EH (cell line): ENCODE measurements around the gene TOP3A.
A peak's percentile ranks its signal among the peaks of the same experiment; 100 is the strongest.
"Not testable (repeated sequence)": the region's sequence is repeated elsewhere in the genome, so short reads cannot be mapped to it uniquely, and the experiment has no call there.

Source experiments
- DNase-seq: peaks from one replicate; pipeline ENCODE4 v3.0.0-alpha.2; 2015; ENCODE audit warnings: low read depth

The TOP3A gene, protein sequence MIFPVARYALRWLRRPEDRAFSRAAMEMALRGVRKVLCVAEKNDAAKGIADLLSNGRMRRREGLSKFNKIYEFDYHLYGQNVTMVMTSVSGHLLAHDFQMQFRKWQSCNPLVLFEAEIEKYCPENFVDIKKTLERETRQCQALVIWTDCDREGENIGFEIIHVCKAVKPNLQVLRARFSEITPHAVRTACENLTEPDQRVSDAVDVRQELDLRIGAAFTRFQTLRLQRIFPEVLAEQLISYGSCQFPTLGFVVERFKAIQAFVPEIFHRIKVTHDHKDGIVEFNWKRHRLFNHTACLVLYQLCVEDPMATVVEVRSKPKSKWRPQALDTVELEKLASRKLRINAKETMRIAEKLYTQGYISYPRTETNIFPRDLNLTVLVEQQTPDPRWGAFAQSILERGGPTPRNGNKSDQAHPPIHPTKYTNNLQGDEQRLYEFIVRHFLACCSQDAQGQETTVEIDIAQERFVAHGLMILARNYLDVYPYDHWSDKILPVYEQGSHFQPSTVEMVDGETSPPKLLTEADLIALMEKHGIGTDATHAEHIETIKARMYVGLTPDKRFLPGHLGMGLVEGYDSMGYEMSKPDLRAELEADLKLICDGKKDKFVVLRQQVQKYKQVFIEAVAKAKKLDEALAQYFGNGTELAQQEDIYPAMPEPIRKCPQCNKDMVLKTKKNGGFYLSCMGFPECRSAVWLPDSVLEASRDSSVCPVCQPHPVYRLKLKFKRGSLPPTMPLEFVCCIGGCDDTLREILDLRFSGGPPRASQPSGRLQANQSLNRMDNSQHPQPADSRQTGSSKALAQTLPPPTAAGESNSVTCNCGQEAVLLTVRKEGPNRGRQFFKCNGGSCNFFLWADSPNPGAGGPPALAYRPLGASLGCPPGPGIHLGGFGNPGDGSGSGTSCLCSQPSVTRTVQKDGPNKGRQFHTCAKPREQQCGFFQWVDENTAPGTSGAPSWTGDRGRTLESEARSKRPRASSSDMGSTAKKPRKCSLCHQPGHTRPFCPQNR

DNA sequence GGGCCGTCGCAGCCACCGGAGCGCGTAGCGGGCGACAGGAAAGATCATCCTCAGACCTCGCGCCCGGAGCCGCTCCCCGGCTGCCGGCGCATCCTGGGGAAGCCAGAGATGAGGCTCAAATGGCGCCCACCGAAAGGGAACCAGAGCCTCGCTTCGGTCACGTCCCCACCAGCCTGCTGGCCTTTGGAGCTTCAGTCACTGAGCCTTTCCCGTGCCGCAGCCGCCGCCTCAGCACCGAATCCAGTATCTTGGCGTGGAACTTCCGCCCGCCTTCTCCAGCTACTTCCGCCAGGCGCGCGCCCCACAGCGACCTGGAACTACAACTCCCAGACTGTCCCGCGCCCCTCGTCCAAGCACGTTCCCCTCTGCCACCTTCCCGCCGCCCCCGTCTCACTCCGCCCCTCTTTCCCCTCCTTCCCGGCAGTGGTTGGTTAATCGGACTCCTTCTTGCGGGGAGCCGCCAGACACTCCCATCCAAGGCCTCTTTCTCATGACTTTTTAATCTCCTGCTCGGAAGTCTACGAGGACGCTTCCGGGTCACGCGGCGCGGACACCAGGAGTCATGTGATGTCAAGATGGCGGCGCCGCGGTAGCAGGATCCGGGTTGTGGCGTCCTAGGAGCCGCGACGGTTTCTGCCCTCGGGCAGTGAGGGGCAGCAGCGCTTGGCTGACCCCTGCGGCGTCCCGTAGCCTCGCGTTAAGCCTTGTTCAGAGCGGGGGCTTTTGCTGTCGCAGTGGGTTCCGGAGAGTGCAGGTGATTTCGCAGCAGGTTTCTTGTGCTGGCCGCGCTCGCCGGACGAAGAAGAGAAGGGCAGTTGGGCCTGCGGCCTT is at the start of gene TOP3A, which contains the start of gene SMCR8:
TSS of gene TOP3A (minus strand) at position 264 of the 831 bp plus-strand sequence. CDS start at position 48, 216 bp downstream.
TSS of gene SMCR8 (plus strand) at position 563 of the 831 bp plus-strand sequence. CDS start 497 bp downstream, outside the sequence.
- DNase-seq: peak; percentile 99

DNA sequence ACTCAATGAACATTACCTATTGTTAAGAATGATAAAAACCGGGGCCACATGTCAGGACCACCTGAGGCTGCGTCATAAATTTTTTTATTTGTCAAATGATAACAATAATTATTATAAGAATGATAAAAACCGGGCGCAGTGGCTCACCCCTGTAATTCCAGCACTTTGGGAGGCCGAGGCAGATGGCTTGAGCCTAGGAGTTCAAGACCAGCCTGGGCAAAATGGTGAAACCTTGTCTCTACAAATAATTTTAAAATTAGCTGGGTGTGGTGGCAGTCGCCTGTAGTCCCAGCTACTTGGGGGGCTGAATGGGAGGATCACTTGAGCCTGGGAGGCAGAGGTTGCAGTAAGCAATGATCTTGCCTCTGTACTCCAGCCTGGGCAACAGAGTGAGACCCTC is 49.4 kb upstream of the TOP3A start:
- no peak for DNase-seq

DNA sequence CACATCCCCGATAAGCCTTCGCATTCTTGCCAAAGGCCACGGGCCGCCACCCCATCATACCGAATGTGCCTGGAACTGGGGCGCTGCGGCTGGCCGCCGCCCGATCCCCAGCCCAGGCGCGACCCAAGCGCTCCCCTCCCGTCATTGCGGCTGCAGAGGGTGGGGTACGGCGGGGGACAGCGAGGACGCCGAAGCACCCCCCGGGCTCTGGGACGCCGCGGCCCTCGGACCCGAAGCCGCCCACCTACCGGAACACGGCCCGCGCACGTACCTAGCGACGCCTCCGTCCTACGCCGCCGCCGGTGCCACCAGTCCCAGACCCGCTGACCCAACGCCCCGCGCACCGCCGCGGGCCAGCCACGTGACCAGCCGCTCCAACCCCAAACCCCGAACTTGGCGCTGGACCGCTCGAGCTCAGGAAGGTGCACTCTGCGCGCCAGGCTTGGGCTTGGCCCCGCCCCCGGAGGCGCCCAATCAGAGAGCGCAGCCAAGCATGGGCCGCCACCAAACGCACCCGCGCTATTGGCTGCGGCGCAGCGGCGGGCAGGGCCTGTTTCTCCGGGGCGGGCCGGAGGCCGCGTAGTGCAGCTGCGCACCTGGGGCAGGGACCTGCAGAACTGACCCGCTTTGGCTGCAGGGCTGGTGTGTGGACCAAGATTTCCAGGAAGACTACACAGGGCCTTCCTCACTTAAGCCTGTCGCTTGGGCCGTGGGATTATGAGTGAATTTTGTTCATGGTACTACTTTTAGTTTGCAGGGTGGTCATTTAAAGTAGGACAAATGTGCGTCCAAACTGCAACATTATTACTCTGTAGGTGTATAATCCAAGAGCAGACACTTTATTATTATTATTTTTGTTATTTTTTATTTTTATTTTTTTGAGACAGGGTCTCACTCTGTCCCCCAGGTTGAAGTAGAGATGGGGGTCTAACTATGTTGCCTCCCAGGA is 48.6 kb upstream of the TOP3A start, which contains the start of gene SHMT1:
TSS of gene SHMT1 (minus strand) at position 450 of the 949 bp plus-strand sequence. CDS start 7,569 bp downstream, outside the sequence.
- DNase-seq: peak; percentile 87

DNA sequence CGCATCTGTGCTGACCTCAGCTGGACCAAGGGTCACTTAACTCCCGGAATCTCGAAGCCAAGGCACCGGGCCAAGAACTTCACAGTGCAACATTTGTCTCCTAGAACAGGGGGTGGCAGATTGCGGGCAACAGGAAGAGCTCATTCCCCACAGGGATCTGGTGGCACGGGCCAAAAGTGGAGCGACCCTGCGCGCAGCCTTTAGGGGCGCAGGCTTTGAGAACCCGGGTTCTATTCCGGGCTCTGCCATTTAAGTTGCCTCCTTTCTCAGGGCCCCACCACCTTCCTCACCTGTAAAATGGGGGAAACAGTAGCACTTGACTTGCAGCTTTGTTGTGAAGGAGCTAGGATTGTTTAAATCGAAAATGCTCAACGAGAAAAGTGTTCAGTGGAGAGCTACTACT is 47.9 kb upstream of the TOP3A start:
- DNase-seq: peak; percentile 24

DNA sequence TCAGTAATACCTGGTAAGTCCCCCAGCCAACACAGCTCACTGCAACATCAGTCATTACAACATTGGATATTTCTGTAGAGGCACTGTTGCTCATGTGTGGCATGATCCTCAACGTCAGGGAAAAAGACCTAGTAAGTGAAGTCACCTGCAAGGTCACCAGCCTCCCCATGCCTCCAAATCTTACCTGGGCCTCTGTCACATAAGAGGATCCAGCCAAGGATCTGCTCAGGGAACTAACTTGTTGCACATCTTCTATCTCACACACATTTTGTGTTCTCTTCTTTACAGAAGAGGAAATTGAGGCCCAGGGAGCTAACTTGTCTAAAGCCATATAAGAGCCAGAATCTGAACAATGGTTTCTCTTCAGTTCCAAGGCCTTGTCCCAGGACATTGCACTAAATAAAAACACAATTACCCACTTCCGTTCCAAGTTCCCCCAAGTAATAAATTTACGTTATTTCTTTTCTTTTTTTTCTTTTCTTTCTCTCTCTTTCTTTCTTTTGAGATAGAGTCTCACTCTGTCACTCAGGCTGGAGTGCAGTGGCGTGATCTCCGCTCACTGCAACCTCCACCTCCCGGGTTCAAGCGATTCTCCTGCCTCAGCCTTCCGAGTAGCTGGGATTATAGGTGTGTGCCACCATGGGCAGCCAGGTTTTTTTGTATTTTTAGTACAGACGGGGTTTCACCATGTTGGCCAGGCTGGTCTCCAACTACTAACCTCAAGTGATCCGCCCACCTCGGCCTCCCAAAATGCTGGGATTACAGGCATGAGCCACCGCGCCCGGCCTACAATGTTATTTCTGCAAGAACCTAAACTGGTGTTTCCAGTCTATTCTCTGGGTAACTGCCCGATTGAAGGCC is 47.3 kb upstream of the TOP3A start:
- DNase-seq: no peak

DNA sequence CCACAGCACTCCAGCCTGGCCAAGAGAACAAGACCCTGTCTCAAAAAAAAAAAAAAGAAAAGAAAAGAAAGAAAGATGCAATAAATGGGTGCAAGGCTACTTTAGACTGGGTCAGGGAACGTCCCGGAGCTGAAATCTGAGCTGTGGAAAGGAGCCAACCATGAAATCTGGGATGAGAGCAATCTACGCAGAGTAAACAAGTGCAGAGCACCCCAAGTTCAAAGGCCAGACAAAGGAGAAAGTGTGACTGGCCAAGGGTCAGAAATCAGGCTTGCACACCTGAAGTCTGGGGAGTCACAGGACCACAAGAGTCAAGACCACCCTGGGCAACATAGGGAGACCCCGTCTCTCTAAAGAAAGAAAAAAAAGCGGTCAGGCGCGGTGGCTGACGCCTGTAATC is 45.7 kb upstream of the TOP3A start:
- DNase-seq: no peak

DNA sequence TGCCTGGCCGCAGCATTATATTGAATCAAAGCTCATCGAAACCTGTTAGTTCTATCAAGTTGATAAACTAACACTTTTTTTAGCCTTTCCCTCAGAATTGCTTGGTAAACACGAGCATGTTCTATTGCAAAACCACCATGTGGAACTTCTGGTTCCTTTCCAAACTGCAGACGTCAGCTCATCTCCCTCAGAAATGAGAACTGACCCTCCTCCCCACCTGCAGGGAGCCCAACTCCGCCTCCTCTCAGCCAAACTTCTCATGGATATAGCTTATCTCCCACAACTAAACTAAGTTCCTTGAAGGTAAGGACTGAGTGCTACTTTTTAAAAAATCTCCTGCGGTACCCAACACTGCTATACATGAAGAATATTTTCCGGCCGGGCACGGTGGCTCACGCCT is 41.8 kb upstream of the TOP3A start:
- peak; percentile 27 for DNase-seq

DNA sequence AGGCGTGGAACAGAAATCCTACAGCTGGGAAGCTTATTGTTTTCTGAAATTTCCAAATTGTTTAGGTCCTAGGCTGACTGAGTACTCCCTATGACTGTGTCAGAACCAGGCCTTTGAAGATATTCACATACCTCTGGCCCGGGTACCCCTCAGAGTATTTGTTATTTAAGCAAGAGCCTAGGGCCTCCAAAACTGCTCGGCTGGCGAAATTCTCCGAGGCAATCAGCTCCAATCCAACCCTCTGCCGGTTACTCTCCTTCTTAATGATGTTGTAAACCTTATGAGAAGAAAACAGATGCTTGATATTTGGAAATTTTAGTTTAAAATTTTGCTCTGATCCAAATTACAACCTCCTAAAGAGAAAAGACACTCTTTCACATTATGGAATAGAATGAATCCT is 38.7 kb upstream of the TOP3A start:
- no peak for DNase-seq

DNA sequence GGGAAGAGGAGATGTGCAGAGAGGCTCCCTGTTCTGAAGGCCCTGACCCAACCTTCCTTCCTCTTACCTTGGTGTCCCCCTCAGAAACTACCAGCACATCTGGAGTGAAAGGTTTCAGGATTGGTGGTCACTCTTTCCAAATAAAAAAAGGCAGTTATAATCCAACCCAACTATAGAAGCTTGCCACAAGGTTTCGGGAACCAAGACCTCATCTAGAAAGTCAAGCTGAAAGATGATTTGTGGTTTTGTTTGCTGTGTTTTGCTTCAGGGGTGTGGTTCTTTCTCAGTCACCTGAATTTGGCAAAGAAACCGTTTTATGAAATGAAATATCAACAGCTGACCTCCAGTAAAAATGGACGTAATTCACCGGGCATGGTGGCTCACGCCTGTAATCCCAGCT is 29.2 kb upstream of the TOP3A start:
- DNase-seq: no peak

DNA sequence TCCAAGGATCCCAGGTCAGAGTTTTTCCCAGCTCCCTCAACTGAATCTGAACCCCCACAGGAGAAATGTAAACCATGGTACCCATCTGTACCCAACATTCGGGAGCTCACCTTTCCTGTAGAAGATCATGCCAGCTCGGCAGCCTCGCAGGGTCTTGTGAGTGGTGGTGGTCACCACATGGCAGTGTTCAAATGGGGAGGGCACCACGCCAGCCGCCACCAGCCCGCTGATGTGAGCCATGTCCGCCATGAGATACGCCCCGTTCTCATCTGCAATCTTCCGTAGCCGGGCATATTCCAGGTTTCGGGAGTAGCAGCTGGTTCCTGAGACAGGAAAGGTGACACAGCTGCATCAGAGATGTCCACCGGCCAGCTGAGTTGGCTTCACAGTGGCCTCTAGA is 25.1 kb upstream of the TOP3A start:
- DNase-seq: no peak

DNA sequence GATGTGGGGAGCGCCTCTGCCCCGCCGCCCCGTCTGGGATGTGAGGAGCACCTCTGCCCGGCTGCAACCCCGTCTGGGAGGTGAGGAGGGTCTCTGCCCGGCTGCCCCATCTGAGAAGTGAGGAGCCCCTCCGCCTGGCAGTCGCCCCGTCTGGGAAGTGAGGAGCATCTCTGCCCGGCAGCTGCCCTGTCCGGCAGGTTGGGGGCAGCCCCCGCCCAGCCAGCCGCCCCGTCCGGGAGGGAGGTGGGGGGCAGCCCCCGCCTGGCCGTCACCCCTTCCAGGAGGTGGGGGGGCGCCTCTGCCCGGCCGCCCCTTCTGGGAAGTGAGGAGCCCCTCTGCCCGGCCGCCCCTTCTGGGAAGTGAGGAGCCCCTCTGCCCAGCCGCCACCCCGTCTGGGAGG is 23.4 kb upstream of the TOP3A start:
- not testable (repeated sequence) for DNase-seq

DNA sequence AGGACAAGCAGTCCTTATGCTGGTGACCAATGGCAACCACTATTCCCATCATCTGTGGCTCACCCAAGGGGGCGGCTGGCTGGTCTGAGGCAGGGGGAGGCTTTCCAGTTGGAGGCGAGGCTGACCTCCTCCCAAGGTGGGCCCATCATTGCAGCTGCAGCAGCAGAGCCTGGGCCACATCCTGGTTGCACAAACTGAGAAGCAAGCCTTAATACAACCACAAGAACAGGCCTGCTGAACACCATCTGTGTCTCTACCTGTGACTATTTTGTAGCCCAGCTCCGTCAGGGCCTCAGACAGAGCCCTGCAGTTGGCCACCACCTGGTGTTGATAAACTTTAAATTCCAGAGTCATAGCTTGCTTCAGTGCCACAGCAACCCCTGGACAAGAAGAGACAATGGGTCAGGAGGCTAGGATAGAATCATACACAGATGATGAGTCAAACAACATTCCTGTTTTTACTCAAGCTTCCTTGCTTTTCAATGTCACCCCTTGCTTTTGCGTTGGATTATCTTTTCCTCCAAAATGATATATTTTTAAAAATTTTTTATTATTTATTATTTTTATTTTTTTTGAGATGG is 18.2 kb upstream of the TOP3A start:
- DNase-seq: peak; percentile 28

DNA sequence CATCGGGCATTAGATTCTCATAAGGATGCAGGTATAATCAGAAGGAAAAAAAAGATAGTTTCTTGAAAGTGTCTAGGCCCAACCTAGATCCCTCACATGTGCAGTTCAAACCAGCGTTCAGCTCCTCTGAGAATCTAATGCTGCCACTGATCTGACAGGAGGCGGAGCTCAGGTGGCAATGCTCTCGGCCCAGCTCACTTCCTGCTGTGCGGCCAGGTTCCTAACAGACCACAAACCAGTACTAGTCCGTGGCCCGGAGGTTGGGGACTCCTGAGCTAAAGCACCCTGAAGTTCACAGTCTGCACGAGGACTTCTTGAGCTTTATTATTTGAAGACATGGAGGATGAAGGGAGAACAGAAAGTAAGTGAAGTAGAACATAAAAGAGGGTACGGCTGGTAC is 17.1 kb upstream of the TOP3A start:
- DNase-seq: no peak

DNA sequence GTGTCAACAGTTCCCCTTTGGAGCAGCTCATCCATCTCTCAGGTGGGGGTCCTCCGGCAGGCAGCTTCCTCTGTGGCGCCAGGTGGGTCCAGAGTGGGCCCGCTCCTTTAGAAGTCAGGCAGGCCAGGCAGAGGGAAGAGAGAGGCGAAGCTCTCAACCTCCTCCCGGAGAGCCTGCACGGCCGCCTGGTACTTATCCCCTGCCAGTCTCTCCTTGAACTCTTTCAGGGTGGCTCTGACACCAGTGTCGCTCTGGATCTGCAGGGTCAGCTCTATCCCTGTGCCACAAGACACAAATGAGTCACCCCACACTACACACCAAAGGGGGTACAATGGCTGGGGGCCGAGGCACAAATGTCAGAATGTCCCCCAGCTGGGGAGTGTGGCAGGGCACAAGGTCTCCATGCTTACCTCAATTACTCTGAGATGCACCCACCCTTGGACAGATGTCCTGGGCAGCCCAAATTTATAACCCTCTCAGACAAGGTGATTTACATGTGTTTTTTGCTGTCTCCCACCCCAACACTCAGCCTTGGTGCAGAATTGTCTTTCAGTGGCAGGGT is 13.9 kb upstream of the TOP3A start:
- no peak for DNase-seq

DNA sequence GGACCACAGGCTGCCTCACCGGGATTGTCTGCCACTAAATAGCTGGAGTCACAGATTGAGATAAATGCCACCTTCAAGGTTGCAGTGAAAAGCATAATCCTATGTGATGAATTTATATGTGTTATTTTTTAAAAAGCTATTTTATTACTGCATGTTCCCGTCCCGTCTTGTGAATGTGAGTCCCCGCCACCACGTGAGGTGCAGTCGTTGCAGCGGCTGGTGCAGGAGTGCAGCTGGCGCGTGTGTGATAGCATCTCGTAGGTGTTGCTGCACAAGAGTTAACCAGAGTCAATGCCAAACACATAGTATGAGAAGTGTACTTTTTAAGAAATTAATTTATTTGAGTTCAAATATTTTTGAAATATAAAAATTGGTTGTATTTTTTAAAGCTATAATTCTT is 12.8 kb upstream of the TOP3A start:
- no peak for DNase-seq

DNA sequence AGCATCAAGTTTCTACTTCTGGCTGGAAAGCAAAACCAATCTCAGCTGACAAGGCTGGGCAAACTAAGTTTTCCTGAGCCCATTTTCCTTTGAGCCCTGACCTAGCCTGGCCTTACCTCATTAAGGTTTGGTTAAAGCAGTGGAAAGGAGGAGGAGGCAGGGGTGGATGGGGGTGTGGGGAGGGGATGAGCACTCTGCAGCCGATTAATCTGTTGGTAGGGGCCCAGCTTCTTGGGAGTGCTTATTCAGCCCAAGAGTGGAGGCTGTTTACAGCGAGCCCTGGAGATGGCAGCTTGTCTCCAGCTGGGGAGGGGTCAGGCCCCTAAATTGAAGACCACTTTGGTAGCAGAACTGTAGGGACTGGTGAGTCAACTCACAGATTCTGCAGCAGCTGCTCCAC is 12.3 kb upstream of the TOP3A start:
- no peak for DNase-seq

DNA sequence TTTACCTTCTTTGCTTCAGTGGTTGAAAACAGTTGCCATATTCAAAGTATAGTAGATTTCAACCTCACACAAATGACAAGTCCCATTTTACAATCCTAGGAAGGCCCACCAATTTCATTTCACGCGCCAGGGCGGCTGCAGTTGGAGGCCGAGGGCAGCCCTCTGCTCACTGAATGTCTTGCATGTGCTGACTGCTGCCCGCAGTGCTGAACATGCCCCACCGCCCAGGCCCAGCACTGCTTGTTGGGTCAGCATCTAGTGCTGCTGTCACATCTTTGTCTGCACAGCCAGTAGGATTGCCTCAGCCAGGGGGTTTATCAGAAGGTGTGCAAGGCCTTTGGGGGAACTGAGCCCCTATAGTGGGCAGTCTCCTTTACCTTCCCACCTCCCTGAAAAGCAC is 11.8 kb upstream of the TOP3A start:
- no peak for DNase-seq

DNA sequence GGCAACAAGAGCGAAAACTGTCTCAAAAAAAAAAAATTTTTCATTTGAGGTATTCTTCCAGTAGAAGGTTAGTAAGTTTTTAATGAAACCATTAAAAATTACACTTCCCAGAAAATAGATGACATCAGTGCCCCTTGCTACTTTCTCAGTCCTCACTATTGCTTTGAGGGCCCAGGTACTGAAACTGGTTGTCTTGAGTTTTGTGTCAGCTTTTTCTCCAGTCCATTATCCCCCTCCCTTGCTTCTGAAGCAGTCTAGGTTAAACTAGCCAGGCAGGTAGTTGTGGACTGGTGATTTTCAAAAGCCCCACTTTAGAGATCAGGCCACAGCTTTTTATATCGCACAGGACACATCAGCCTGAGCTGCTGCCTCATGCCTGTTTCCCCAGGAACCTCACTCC is 11.2 kb upstream of the TOP3A start:
- DNase-seq: no peak
